PC-9 (cell line): ENCODE data around the gene ZNF398. TPM values are rescaled to one million over a fixed set of nuclear protein-coding genes. Genes with fewer than 3 reads are reported as not detected.

Source experiments
- Bru-seq: library from RNA; stranded (reverse); fragments of 400-500 nt; gene quantifications from one replicate; lab custom pipeline; 2021; lab: Mats Ljungman, UMichigan
- BruChase-seq, 2 experiments: library from RNA; stranded (reverse); fragments of 400-500 nt; gene quantifications; one replicate each; lab custom pipeline; 2021; lab: Mats Ljungman, UMichigan
- BruUV-seq: library from RNA; stranded (reverse); fragments of 400-500 nt; replicated peaks from 2 replicates; lab custom pipeline; 2021; lab: Mats Ljungman, UMichigan
- CTCF ChIA-PET: fragments of 300-600 bp; sonication (Branson Sonifier 250); formaldehyde crosslinking; loops from one replicate; lab custom pipeline; 2022; ENCODE audit warnings: antibody characterized with exemption; lab: Charles Lee
- POLR2A ChIA-PET: fragments of 300-600 bp; sonication (Branson Sonifier 250); formaldehyde crosslinking; loops from one replicate; lab custom pipeline; 2022; ENCODE audit warnings: antibody characterized with exemption; ENCODE audit not compliant: unreplicated experiment; lab: Charles Lee
- DNase-seq, 2 experiments: peaks; one replicate each; pipeline versions ENCODE4 v3.0.0 to v3.0.0-alpha.2; 2015 to 2022; ENCODE audit warnings: mixed read lengths in 1 of 2
- H2AFZ ChIP-seq: fragments of 200-600 bp; sonication (generic); 2 replicates; pipeline ENCODE4 v1.8.1; 2017; ENCODE audit warnings: antibody characterized with exemption
- H3F3A ChIP-seq: fragments of 200-600 bp; sonication (generic); 2 replicates; pipeline ENCODE4 v1.8.1; 2017; ENCODE audit warnings: antibody characterized with exemption, mild to moderate bottlenecking, low read depth; ENCODE audit not compliant: insufficient read depth
- H3K27ac ChIP-seq: fragments of 200-600 bp; sonication (generic); 2 replicates; pipeline ENCODE4 v1.6.1; 2016; ENCODE audit warnings: mixed run types
- H3K27me3 ChIP-seq: fragments of 200-600 bp; sonication (generic); 2 replicates; pipeline ENCODE4 v1.6.1; 2016; ENCODE audit warnings: low read depth, mixed run types; ENCODE audit not compliant: insufficient read depth
- H3K36me3 ChIP-seq: fragments of 200-600 bp; sonication (generic); 2 replicates; pipeline ENCODE4 v1.6.1; 2016; ENCODE audit warnings: low read depth, mixed run types
- H3K4me1 ChIP-seq: fragments of 200-600 bp; sonication (generic); replicated peaks from 2 replicates; pipeline ENCODE4 v1.6.1; 2016; ENCODE audit warnings: mixed run types; ENCODE audit not compliant: insufficient read depth
- H3K4me2 ChIP-seq: fragments of 200-600 bp; sonication (generic); 2 replicates; pipeline ENCODE4 v1.6.1; 2017; ENCODE audit warnings: mixed run types
- H3K4me3 ChIP-seq: fragments of 200-600 bp; sonication (generic); 2 replicates; pipeline ENCODE4 v1.6.1; 2016; ENCODE audit warnings: mixed run types
- H3K79me2 ChIP-seq: fragments of 200-600 bp; sonication (generic); 2 replicates; pipeline ENCODE4 v1.6.1; 2017; ENCODE audit warnings: low read depth, mixed run types
- H3K9me2 ChIP-seq: fragments of 200-600 bp; sonication (generic); 2 replicates; pipeline ENCODE4 v1.8.1; 2017; ENCODE audit warnings: mild to moderate bottlenecking; ENCODE audit not compliant: insufficient read depth
- H3K9me3 ChIP-seq: fragments of 200-600 bp; sonication (generic); 2 replicates; pipeline ENCODE4 v1.8.1; 2016; ENCODE audit warnings: low read depth; ENCODE audit not compliant: insufficient read depth
- H4K20me1 ChIP-seq: fragments of 200-600 bp; sonication (generic); 2 replicates; pipeline ENCODE4 v1.8.1; 2017; ENCODE audit not compliant: insufficient read depth
- EZH2 ChIP-seq: fragments of 200-600 bp; sonication (generic); IDR thresholded peaks from 2 replicates; pipeline ENCODE4 v1.8.0; 2017; ENCODE audit warnings: antibody characterized with exemption, low read depth
- intact Hi-C: fragments of 100-400 bp; cut with micrococcal nuclease; formaldehyde crosslinking; loops from one replicate; pipeline ENCODE4 v1.10.0; 2022; ENCODE audit not compliant: unreplicated experiment
- long read RNA-seq: library from polyadenylated mRNA; stranded (forward); transcript quantifications from one replicate; pipeline ENCODE4 v2.0.0, GENCODE V29; 2022
- total RNA-seq: library from RNA; stranded (reverse); gene quantifications from 2 replicates; pipeline ENCODE4 v1.2.3, GENCODE V29; 2021
- TF ChIP-seq, protein P1 (sequence below): fragments of 200-600 bp; sonication (generic); conservative IDR thresholded peaks from 2 replicates; pipeline ENCODE4 v1.6.1; 2017; ENCODE audit warnings: mixed run types, antibody characterized with exemption, mild to moderate bottlenecking, moderate library complexity

Gene ZNF398, protein sequence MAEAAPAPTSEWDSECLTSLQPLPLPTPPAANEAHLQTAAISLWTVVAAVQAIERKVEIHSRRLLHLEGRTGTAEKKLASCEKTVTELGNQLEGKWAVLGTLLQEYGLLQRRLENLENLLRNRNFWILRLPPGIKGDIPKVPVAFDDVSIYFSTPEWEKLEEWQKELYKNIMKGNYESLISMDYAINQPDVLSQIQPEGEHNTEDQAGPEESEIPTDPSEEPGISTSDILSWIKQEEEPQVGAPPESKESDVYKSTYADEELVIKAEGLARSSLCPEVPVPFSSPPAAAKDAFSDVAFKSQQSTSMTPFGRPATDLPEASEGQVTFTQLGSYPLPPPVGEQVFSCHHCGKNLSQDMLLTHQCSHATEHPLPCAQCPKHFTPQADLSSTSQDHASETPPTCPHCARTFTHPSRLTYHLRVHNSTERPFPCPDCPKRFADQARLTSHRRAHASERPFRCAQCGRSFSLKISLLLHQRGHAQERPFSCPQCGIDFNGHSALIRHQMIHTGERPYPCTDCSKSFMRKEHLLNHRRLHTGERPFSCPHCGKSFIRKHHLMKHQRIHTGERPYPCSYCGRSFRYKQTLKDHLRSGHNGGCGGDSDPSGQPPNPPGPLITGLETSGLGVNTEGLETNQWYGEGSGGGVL
- 10.8 and 11.7 TPM in 2 replicates for total RNA-seq
- percentile 68 among the genes with signal in this experiment for Bru-seq, nascent RNA
- BruChase-seq, experiment 1, labeled RNA remaining after a 2-hour chase = percentile 68 among the genes with signal in this experiment
- percentile 60 among the genes with signal in this experiment for BruChase-seq, experiment 2, labeled RNA remaining after a 6-hour chase
- long read RNA-seq, partial matches to known transcripts = 2 of 10 reads
- long read RNA-seq, other reads (novel, unspliced or antisense) = 4 of 10 reads

DNA sequence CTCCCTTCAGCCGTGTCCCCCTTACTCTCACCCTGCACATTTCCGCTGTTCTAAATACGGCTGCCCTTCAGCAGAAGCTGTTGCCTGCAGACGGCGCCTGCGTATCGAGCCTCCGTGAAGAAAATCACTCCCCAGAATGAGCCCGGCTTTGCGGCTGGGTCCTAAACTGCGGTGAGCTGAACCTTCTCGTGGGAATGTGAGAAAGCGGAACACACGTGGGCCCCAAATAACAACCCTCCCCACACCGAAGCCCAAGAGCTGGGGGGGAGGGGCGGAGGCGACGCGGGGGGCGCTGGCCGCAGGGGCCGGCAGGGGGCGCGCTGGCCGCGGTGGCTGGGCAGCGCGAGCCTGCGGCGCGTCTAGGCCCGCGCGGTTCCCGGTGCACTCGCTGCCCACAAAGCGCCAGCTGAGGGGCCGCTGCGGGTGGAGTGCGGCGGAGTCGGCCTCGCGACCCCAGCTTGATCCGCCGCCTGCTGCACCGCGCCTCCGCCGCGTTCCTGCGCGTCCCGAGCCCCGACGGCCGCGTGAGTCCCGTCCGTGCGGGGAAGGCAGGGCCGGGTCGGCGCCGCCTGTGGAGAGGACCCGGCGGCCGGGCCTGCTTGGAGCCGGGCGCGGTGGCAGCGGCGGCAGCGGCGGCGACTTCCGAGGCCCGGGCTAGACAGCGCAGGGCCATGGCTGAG is at the start of gene ZNF398:
ZNF398 (plus strand) TSS at position 382 of the 680 bp plus-strand sequence; CDS start at position 672, 290 bp downstream.
- CTCF ChIA-PET = interaction anchor here (0.6 to 1.9 kb wide), 4 partner anchors 21 to 146 kb away, joined by 3 to 10 read pairs (median 7); partner anchors contain the start of gene ZNF425
- Histone ChIP-seq H3K27me3 (no peaks in the 10 kb centered on the region), H3K27ac (peak within 1 kb of the TSS; percentile 95), H3K79me2 (peaks cover 45% of the 10 kb centered on the region), H3F3A (peaks cover 45% of the 10 kb centered on the region), H3K4me1 (peaks cover 51% of the 10 kb centered on the region), H3K9me3 (no peaks in the 10 kb centered on the region), H2AFZ (peak within 1 kb of the TSS; percentile 94), H4K20me1 (no peaks in the 10 kb centered on the region), H3K36me3 (no peaks in the 10 kb centered on the region), H3K4me2 (peak within 1 kb of the TSS; percentile 92), H3K9me2 (no peaks in the 10 kb centered on the region), H3K4me3 (peak within 1 kb of the TSS; percentile 98)
- TF ChIP-seq EZH2 = no peak
- TF ChIP-seq, protein P1, sequence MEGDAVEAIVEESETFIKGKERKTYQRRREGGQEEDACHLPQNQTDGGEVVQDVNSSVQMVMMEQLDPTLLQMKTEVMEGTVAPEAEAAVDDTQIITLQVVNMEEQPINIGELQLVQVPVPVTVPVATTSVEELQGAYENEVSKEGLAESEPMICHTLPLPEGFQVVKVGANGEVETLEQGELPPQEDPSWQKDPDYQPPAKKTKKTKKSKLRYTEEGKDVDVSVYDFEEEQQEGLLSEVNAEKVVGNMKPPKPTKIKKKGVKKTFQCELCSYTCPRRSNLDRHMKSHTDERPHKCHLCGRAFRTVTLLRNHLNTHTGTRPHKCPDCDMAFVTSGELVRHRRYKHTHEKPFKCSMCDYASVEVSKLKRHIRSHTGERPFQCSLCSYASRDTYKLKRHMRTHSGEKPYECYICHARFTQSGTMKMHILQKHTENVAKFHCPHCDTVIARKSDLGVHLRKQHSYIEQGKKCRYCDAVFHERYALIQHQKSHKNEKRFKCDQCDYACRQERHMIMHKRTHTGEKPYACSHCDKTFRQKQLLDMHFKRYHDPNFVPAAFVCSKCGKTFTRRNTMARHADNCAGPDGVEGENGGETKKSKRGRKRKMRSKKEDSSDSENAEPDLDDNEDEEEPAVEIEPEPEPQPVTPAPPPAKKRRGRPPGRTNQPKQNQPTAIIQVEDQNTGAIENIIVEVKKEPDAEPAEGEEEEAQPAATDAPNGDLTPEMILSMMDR = peak; percentile 76
- BruUV-seq = no TSS peak
- intact Hi-C loops = loop anchor here (1.0 to 5.0 kb wide), 5 partner anchors 21 to 210 kb away; partner anchors contain the start of genes ZNF282 and ZNF425
- POLR2A ChIA-PET = interaction anchor here (0.7 to 0.9 kb wide), 2 partner anchors 48 to 138 kb away, joined by 3 read pairs; partner anchors contain the start of gene ZNF282
- peak; percentile 53 to 78 for DNase-seq

- H3K36me3 ChIP-seq = no peaks in the 10 kb centered on the region
- no peaks in the 10 kb centered on the region for H3K9me3 ChIP-seq
- no peaks in the 10 kb centered on the region for H4K20me1 ChIP-seq
- DNase-seq = no peak
- TF ChIP-seq, protein P1 = no peak
- TF ChIP-seq EZH2 = no peak
- no TSS peak for BruUV-seq
- H3K4me1 ChIP-seq = no peaks in the 10 kb centered on the region
- H3K4me2 ChIP-seq = no peak overlapping the region
- no peaks in the 10 kb centered on the region; the same call in 1 of the 2 replicates for H3F3A ChIP-seq
- H3K79me2 ChIP-seq = no peaks in the 10 kb centered on the region
- ChIA-PET CTCF (no interaction called here), POLR2A (interaction anchor here (0.6 kb wide), 1 partner anchor 25 kb away, joined by 3 read pairs; no protein-coding TSS in a partner anchor)
- no peaks in the 10 kb centered on the region for H3K9me2 ChIP-seq
- no peaks in the 10 kb centered on the region for H3K27me3 ChIP-seq
- intact Hi-C loops = no loop called here
- no peak overlapping the region for H3K4me3 ChIP-seq
- H3K27ac ChIP-seq = no peak overlapping the region
- H2AFZ ChIP-seq = no peak overlapping the region
Observed at GRCh38 chr7:149099058-149099457, 48.2 kb upstream of the ZNF398 start.
